ENCODE data around the gene GSX1. TPM values are rescaled to one million over a fixed set of nuclear protein-coding genes. Genes with fewer than 3 reads are reported as not detected.

Gene GSX1
- total RNA-seq, 4 donors from 2014 or later, result not detected

DNA sequence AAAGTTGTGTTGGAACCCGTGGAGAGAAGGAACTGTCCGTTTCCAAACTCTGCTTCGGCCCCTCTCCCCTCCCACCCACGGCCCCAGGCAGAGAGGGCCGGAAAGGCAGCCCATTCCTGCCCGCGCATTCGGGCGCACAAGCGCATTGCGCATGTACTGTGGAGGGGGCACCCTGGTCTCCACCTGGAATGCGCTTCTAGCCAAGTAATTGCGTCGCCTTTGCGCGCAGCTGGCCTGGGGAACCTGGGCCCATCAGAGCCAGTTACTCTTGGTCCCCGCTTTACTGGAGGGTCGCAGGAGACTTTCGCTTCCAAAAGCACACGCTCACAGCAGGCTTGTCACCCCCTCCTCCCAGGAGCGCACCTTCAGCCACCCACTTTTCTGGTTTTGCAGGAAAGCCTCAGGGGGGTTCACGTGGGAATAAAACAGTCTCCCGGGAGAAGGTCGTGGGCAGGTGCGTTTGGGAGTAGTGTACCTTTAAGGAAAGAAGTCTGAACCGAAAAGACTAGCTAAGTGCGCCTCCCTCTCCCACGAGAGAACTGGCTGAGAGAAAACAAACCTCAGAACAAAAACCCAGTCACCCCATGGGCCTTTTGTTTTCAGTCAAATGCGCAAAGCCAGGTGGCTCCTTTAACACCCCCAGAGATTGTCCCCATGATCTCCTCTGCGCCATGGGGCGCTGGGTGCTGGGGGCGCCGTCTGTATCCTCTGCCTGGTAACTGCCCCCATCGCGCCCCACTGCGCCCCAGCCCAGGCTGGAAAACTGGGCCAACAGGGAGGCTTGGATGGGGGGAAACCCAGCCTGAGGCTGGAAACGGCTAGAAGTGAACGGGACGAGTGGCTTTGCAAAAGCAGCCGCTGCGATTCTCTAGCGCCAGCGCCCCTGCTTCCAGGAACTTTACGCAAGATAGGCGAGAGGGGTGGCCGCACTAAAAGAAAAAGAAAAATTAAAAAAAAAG is 28.5 kb downstream of the GSX1 start:
- H3K4me3 ChIP-seq, result no peak overlapping the region
- no peak for DNase-seq (ENCODE audit: low spot score in 2 of 2)
- H3K4me1 ChIP-seq, result no peaks in the 10 kb centered on the region
- no peaks in the 10 kb centered on the region for H3K36me3 ChIP-seq
- TF ChIP-seq EP300 (IDR thresholded peaks at IDR 0.05) (no peak), POLR2AphosphoS5 (IDR thresholded peaks at IDR 0.05) (no peak), POLR2A (IDR thresholded peaks at IDR 0.05) (no peak)
- TF ChIP-seq, protein P1, sequence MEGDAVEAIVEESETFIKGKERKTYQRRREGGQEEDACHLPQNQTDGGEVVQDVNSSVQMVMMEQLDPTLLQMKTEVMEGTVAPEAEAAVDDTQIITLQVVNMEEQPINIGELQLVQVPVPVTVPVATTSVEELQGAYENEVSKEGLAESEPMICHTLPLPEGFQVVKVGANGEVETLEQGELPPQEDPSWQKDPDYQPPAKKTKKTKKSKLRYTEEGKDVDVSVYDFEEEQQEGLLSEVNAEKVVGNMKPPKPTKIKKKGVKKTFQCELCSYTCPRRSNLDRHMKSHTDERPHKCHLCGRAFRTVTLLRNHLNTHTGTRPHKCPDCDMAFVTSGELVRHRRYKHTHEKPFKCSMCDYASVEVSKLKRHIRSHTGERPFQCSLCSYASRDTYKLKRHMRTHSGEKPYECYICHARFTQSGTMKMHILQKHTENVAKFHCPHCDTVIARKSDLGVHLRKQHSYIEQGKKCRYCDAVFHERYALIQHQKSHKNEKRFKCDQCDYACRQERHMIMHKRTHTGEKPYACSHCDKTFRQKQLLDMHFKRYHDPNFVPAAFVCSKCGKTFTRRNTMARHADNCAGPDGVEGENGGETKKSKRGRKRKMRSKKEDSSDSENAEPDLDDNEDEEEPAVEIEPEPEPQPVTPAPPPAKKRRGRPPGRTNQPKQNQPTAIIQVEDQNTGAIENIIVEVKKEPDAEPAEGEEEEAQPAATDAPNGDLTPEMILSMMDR (IDR thresholded peaks at IDR 0.05), result no peak
- no peaks in the 10 kb centered on the region for H3K9me3 ChIP-seq
- H3K27me3 ChIP-seq, result peaks cover 94% of the 10 kb centered on the region
- 2% methylated on average over 41 of the region's 46 CpGs for WGBS
- no peak overlapping the region for H3K27ac ChIP-seq

DNA sequence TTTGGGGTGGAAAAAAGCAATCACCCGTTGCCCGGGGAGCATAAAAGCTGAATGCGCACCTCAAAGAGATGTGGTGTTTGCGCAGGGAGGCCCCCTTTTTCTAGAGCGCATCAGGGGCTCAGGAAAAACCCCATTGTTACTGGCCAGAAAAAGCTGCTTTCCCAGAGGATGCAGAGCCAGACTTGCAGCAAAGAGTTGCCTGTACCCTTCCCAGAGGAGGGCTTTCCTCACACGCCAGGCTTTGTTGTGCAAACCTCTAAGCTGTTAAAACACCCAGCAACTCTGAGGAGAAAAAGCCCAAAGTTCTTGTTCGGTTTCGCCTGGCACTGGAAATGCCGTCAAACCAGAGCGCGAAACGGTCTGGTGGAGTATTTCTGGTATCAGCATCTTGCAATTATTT is 29.3 kb downstream of the GSX1 start:
- DNase-seq (ENCODE audit: low spot score in 2 of 2), result no peak
- Histone ChIP-seq H3K27me3 (peaks cover 87% of the 10 kb centered on the region), H3K27ac (no peak overlapping the region), H3K9me3 (no peaks in the 10 kb centered on the region), H3K36me3 (no peaks in the 10 kb centered on the region), H3K4me3 (no peak overlapping the region), H3K4me1 (peaks cover 6% of the 10 kb centered on the region)
- TF ChIP-seq EP300 (IDR thresholded peaks at IDR 0.05) (no peak), POLR2A (IDR thresholded peaks at IDR 0.05) (no peak), POLR2AphosphoS5 (IDR thresholded peaks at IDR 0.05) (no peak)
- TF ChIP-seq, protein P1 (IDR thresholded peaks at IDR 0.05), result no peak
- WGBS, result 5% methylated on average over 12 of the region's 12 CpGs

DNA sequence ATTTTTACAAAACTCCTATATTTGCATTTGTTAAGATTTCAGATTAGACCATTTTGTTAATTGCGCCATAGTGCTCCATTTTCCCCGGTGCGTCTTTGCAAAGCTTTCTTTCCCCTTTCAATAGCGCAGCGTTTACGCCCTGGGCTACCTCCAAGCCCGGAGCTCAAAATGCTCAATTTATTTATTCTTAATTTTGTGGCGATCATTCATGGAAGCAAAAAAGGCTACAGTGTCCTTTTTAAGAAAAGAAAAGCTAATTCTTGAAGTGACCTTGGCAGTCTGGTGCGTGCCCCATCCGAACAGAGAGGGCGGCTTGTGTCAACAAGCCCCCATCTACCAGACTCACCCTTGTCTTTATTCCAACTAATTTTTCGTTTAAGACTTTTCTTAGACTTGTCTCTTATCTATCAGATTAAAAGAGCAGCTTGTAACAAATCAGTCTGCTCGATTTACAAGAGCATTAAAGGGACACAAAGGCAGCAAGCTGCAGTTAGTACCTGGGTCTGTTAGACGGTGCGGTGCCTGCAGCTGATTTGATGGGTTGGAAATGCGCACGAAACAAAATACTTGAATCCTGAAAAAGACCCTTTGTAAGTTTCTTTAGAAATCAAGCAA is 30.1 kb downstream of the GSX1 start:
- WGBS, result 4% methylated on average over 17 of the region's 17 CpGs
- no peaks in the 10 kb centered on the region for H3K9me3 ChIP-seq
- H3K36me3 ChIP-seq, result no peaks in the 10 kb centered on the region
- TF ChIP-seq, protein P1 (IDR thresholded peaks at IDR 0.05), result no peak
- TF ChIP-seq POLR2AphosphoS5 (IDR thresholded peaks at IDR 0.05) (no peak), EP300 (IDR thresholded peaks at IDR 0.05) (no peak), POLR2A (IDR thresholded peaks at IDR 0.05) (no peak)
- H3K27ac ChIP-seq, result no peak overlapping the region
- peaks cover 11% of the 10 kb centered on the region for H3K4me1 ChIP-seq
- peaks cover 81% of the 10 kb centered on the region for H3K27me3 ChIP-seq
- H3K4me3 ChIP-seq, result no peak overlapping the region
- no peak for DNase-seq (ENCODE audit: low spot score in 2 of 2)

DNA sequence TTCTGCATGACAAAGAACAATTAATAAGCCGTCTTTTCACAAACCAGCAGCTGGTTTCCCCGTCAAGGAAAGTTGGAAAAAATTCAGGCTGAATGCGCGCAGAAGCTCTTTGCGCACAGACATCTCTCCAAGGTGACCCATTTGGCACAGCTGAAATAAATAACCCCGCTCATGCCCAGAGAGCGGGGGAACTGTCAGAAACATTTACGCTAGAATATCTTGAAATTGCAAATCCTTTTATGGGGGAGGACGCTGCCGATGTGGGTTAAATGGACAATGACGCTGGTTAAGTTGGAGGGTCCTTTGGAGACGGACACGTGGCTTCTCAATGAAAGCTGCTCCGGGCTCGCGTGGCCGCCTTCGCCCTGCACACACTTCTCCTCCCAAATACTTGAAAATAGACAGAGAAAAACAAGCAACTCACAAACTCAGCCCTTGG is 30.6 kb downstream of the GSX1 start:
- Histone ChIP-seq H3K9me3 (no peaks in the 10 kb centered on the region), H3K4me1 (peaks cover 11% of the 10 kb centered on the region), H3K4me3 (no peak overlapping the region), H3K36me3 (no peaks in the 10 kb centered on the region), H3K27me3 (peaks cover 80% of the 10 kb centered on the region), H3K27ac (no peak overlapping the region)
- TF ChIP-seq EP300 (IDR thresholded peaks at IDR 0.05) (no peak), POLR2AphosphoS5 (IDR thresholded peaks at IDR 0.05) (no peak), POLR2A (IDR thresholded peaks at IDR 0.05) (no peak)
- TF ChIP-seq, protein P1 (IDR thresholded peaks at IDR 0.05), result no peak
- 2% methylated on average over 18 of the region's 18 CpGs for WGBS
- no peak for DNase-seq (ENCODE audit: low spot score in 2 of 2)

DNA sequence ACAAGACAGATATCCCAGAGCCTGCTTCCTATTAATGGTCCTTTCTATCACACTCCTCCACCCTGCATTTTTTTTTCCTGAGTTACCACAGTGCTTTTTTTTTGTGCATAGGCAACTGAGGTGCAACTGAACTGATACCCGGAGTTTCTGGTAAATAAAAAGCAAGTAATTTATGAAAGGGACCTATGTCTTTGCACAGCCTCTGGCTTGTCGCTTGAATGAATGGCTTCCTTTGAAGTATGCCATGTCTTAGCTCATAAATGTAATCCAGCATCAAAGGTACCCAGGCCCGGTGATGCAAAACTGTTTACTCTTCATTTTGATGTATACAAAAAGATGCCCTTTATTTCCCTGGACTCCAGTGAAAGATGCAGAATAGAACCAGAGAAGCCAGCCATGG is 31.8 kb downstream of the GSX1 start:
- Histone ChIP-seq H3K4me3 (no peak overlapping the region), H3K36me3 (no peaks in the 10 kb centered on the region), H3K27ac (no peak overlapping the region), H3K9me3 (no peaks in the 10 kb centered on the region), H3K4me1 (peaks cover 11% of the 10 kb centered on the region), H3K27me3 (peaks cover 79% of the 10 kb centered on the region)
- DNase-seq (ENCODE audit: low spot score in 2 of 2), result no peak
- WGBS, result 7% methylated on average over 3 of the region's 3 CpGs
- no peak for TF ChIP-seq POLR2A (IDR thresholded peaks at IDR 0.05)
- TF ChIP-seq, protein P1 (IDR thresholded peaks at IDR 0.05), result no peak
- TF ChIP-seq EP300 (IDR thresholded peaks at IDR 0.05), result no peak
- TF ChIP-seq POLR2AphosphoS5 (IDR thresholded peaks at IDR 0.05), result no peak
